Trophoblast cell (in vitro differentiated cells and primary cell): ENCODE measurements around the gene HID1. TPM values are rescaled to one million over a fixed set of nuclear protein-coding genes. Genes with fewer than 3 reads are reported as not detected.

ENCODE experiments used
- DNase-seq, 2 donors: peaks; one replicate each; pipeline ENCODE4 v3.0.0-alpha.2; 2016
- H2AFZ ChIP-seq: 2 replicates; pipeline ENCODE4 v1.6.1; 2013; ENCODE audit warnings: low read length, moderate library complexity, mild to moderate bottlenecking; ENCODE audit not compliant: insufficient read depth, poor library complexity
- H2AK5ac ChIP-seq: 2 replicates; pipeline ENCODE4 v1.6.1; 2013; ENCODE audit warnings: mild to moderate bottlenecking, low read length
- H2BK120ac ChIP-seq: 2 replicates; pipeline ENCODE4 v1.6.1; 2013; ENCODE audit warnings: low read length, mild to moderate bottlenecking, moderate library complexity; ENCODE audit not compliant: insufficient read depth, poor library complexity
- H2BK12ac ChIP-seq: 2 replicates; pipeline ENCODE4 v1.6.1; 2013; ENCODE audit warnings: mild to moderate bottlenecking, low read length, moderate library complexity
- H2BK5ac ChIP-seq: 2 replicates; pipeline ENCODE4 v1.6.1; 2013; ENCODE audit warnings: low read length, low read depth, moderate library complexity, mild to moderate bottlenecking; ENCODE audit not compliant: poor library complexity
- H3K14ac ChIP-seq: 2 replicates; pipeline ENCODE4 v1.6.1; 2013; ENCODE audit warnings: mild to moderate bottlenecking, low read length
- H3K18ac ChIP-seq: 2 replicates; pipeline ENCODE4 v1.6.1; 2013; ENCODE audit warnings: mild to moderate bottlenecking, low read length
- H3K23ac ChIP-seq: 2 replicates; pipeline ENCODE4 v1.6.1; 2013; ENCODE audit warnings: low read length
- H3K27ac ChIP-seq: 2 replicates; pipeline ENCODE4 v1.5.1; 2013; ENCODE audit warnings: low read depth, mild to moderate bottlenecking, inconsistent platforms, low read length, moderate library complexity
- H3K27me3 ChIP-seq: 2 replicates; pipeline ENCODE4 v1.6.1; 2013; ENCODE audit warnings: inconsistent platforms, mild to moderate bottlenecking, low read length, moderate library complexity; ENCODE audit not compliant: insufficient read depth
- H3K36me3 ChIP-seq, 2 experiments: 1 replicate in 1 of 2; 2 replicates in 1 of 2; pipeline ENCODE4 v1.6.1; 2013; ENCODE audit warnings: low read length in 2 of 2, mild to moderate bottlenecking in 2 of 2, moderate library complexity in 1 of 2; ENCODE audit not compliant: insufficient read depth in 2 of 2, control insufficient read depth in 1 of 2
- H3K4ac ChIP-seq: 2 replicates; pipeline ENCODE4 v1.6.1; 2013; ENCODE audit warnings: low read depth, mild to moderate bottlenecking, low read length, moderate library complexity
- H3K4me1 ChIP-seq, 2 experiments: 1 replicate in 1 of 2; 2 replicates in 1 of 2; pipeline ENCODE4 v1.6.1; 2013; ENCODE audit warnings: low read length in 2 of 2, mild to moderate bottlenecking in 2 of 2, moderate library complexity in 1 of 2; ENCODE audit not compliant: insufficient read depth in 2 of 2, control insufficient read depth in 1 of 2
- H3K4me2 ChIP-seq: 2 replicates; pipeline ENCODE4 v1.6.1; 2013; ENCODE audit warnings: inconsistent platforms, mild to moderate bottlenecking, low read length, moderate library complexity
- H3K4me3 ChIP-seq: 2 replicates; pipeline ENCODE4 v1.5.1; 2013; ENCODE audit warnings: mild to moderate bottlenecking, low read depth, low read length, inconsistent platforms
- H3K79me1 ChIP-seq: one replicate; pipeline ENCODE4 v1.6.1; 2013; ENCODE audit warnings: low read length
- H3K79me2 ChIP-seq: 2 replicates; pipeline ENCODE4 v1.6.1; 2013; ENCODE audit warnings: low read length, mild to moderate bottlenecking; ENCODE audit not compliant: control insufficient read depth, insufficient read depth, poor library complexity
- H3K9ac ChIP-seq: 2 replicates; pipeline ENCODE4 v1.6.1; 2013; ENCODE audit warnings: mild to moderate bottlenecking, low read length
- H3K9me3 ChIP-seq: 2 replicates; pipeline ENCODE4 v1.6.1; 2013; ENCODE audit warnings: low read depth, mild to moderate bottlenecking, control low read depth, inconsistent platforms, low read length; ENCODE audit not compliant: insufficient read depth
- H4K12ac ChIP-seq: 2 replicates; pipeline ENCODE4 v1.6.1; 2013; ENCODE audit warnings: low read depth, mild to moderate bottlenecking, low read length, moderate library complexity
- H4K8ac ChIP-seq: 2 replicates; pipeline ENCODE4 v1.6.1; 2013; ENCODE audit warnings: low read depth, mild to moderate bottlenecking, low read length, moderate library complexity
- H4K91ac ChIP-seq: one replicate; pipeline ENCODE4 v1.6.1; 2013; ENCODE audit warnings: low read depth, mild to moderate bottlenecking, low read length, moderate library complexity
- WGBS: extraction: QIAGEN DNeasy Blood & Tissue Kit; methylation state at CpG from one replicate; pipeline ENCODE4 v1.1.7; 2013; ENCODE audit warnings: missing lambda C conversion rate; ENCODE audit not compliant: insufficient read length, insufficient coverage; ENCODE audit errors: extremely low coverage; 5-methylcytosine and 5-hydroxymethylcytosine counted together
- polyA plus RNA-seq: library from polyadenylated mRNA; stranded (reverse); fragments of 200-250 nt; gene quantifications from 2 replicates; pipeline ENCODE4 v1.2.3, GENCODE V29; 2013

Gene HID1, protein sequence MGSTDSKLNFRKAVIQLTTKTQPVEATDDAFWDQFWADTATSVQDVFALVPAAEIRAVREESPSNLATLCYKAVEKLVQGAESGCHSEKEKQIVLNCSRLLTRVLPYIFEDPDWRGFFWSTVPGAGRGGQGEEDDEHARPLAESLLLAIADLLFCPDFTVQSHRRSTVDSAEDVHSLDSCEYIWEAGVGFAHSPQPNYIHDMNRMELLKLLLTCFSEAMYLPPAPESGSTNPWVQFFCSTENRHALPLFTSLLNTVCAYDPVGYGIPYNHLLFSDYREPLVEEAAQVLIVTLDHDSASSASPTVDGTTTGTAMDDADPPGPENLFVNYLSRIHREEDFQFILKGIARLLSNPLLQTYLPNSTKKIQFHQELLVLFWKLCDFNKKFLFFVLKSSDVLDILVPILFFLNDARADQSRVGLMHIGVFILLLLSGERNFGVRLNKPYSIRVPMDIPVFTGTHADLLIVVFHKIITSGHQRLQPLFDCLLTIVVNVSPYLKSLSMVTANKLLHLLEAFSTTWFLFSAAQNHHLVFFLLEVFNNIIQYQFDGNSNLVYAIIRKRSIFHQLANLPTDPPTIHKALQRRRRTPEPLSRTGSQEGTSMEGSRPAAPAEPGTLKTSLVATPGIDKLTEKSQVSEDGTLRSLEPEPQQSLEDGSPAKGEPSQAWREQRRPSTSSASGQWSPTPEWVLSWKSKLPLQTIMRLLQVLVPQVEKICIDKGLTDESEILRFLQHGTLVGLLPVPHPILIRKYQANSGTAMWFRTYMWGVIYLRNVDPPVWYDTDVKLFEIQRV
- 22.3 and 23.4 TPM in 2 replicates for polyA plus RNA-seq

DNA sequence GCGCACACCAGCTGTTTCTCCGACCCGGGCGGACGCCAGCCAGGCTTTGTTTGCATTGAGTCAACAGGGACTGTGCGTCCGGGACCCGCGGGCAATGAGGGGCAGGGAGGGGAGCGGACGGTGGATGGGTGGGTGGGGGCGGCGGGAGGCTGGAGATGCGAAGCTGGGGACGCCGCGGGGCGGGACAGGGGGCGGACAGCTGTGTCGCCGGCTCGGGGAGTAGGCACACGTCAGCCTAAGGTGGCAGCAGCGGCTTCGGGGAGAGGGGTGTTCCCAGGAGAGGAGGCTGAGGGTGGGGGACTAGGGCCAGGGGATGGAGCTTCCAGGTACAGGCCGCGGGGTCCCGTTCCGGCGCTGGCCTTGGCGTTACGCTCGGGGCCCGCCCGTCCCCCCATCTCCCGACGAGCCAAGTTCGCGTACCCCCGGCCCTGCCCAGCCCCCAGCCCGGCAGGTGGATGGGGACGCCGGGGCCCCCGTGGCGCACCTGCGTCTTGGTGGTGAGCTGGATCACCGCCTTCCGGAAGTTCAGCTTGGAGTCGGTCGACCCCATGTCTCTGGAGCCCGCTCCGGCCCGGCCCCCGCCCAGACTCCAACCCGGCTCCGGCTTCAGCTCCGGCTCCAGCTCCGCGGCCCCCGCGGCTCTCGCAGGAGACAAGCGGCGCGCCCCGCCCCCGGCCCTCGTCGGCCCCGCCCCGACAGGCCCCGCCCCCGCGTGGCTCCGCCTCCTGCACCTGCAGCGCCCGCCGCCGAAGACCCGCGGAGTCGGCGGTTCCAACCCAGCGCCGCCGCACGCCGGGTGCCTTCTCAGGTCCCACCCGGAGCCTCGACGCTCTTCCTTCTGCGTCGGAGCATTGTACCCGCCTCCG lies at the start of gene HID1:
Gene HID1 (minus strand): TSS at position 653 of the 866 bp plus-strand sequence. CDS start 103 bp downstream, at position 550.
- Histone ChIP-seq H3K4ac (peak within 1 kb of the TSS; percentile 37), H3K4me2 (peak within 1 kb of the TSS; percentile 87), H4K91ac (peak within 1 kb of the TSS; percentile 39), H2AFZ (peak within 1 kb of the TSS; percentile 30), H3K18ac (peak within 1 kb of the TSS; percentile 70), H4K8ac (peak within 1 kb of the TSS; percentile 57), H3K79me1 (peaks cover 12% of the 10 kb centered on the region), H3K14ac (peak within 1 kb of the TSS; percentile 60), H2AK5ac (peak within 1 kb of the TSS; percentile 39), H3K4me1 (peaks cover 29 to 33% of the 10 kb centered on the region in 2 experiments), H2BK5ac (peak within 1 kb of the TSS; percentile 41), H3K36me3 (no peaks in the 10 kb centered on the region), H2BK12ac (peak within 1 kb of the TSS; percentile 80), H3K9ac (peak within 1 kb of the TSS; percentile 15), H3K9me3 (no peaks in the 10 kb centered on the region), H3K4me3 (peak within 1 kb of the TSS; percentile 77), H4K12ac (peak within 1 kb of the TSS; percentile 49), H2BK120ac (peak within 1 kb of the TSS; percentile 56), H3K23ac (no peak within 1 kb of the TSS), H3K27ac (no peak within 1 kb of the TSS), H3K79me2 (no peaks in the 10 kb centered on the region), H3K27me3 (peaks cover 9% of the 10 kb centered on the region)
- peak in 1 of 2 donors; percentile 59 for DNase-seq
- no CpG with 5 or more reads among the region's 95 CpGs for WGBS

GRCh38 chr17:75020331-75021110 lies 48.0 kb upstream of the HID1 start:
- Histone ChIP-seq H3K9ac (no peak overlapping the region), H3K23ac (no peak overlapping the region), H2BK120ac (no peak overlapping the region), H3K79me2 (no peaks in the 10 kb centered on the region), H3K4ac (no peak overlapping the region), H4K8ac (peak overlapping the region; percentile 7), H3K27me3 (no peaks in the 10 kb centered on the region), H2BK5ac (peak overlapping the region; percentile 9), H3K9me3 (no peaks in the 10 kb centered on the region), H4K91ac (peak overlapping the region; percentile 61), H4K12ac (no peak overlapping the region), H3K4me2 (peak overlapping the region; percentile 25), H3K4me3 (no peak overlapping the region), H3K79me1 (no peaks in the 10 kb centered on the region), H2BK12ac (no peak overlapping the region), H2AFZ (no peak overlapping the region), H3K36me3 (peaks cover 14 to 22% of the 10 kb centered on the region in 2 experiments), H3K4me1 (peaks cover 13 to 18% of the 10 kb centered on the region in 2 experiments), H2AK5ac (no peak overlapping the region), H3K14ac (no peak overlapping the region), H3K27ac (peak overlapping the region; percentile 83), H3K18ac (no peak overlapping the region)
- peak; percentile 76 to 96 for DNase-seq
- WGBS, result no CpG with 5 or more reads among the region's 19 CpGs

- Histone ChIP-seq H2BK12ac (no peak overlapping the region), H3K4me2 (no peak overlapping the region), H3K79me1 (no peaks in the 10 kb centered on the region), H3K9ac (no peak overlapping the region), H3K4me1 (peaks cover 13 to 18% of the 10 kb centered on the region in 2 experiments), H3K27ac (peak overlapping the region; percentile 83), H3K9me3 (no peaks in the 10 kb centered on the region), H3K27me3 (no peaks in the 10 kb centered on the region), H3K36me3 (peaks cover 14 to 22% of the 10 kb centered on the region in 2 experiments), H4K91ac (no peak overlapping the region), H3K14ac (no peak overlapping the region), H3K4me3 (no peak overlapping the region), H3K23ac (no peak overlapping the region), H4K8ac (no peak overlapping the region), H2AFZ (no peak overlapping the region), H3K4ac (no peak overlapping the region), H2BK5ac (no peak overlapping the region), H2AK5ac (no peak overlapping the region), H3K79me2 (no peaks in the 10 kb centered on the region), H2BK120ac (no peak overlapping the region), H4K12ac (no peak overlapping the region), H3K18ac (no peak overlapping the region)
- no CpG with 5 or more reads among the region's 3 CpGs for WGBS
- no peak for DNase-seq
Measured at GRCh38 chr17:75019710-75020109, 47.2 kb upstream of the HID1 start.
